GM18858 (cell line): ENCODE results near the gene RNF141.

Source experiments
- ATAC-seq: cut with Tn5 transposase; IDR thresholded peaks from one replicate; pipeline ENCODE4 v1.9.1; 2021; ENCODE audit not compliant: unreplicated experiment

RNF141 gene

DNA sequence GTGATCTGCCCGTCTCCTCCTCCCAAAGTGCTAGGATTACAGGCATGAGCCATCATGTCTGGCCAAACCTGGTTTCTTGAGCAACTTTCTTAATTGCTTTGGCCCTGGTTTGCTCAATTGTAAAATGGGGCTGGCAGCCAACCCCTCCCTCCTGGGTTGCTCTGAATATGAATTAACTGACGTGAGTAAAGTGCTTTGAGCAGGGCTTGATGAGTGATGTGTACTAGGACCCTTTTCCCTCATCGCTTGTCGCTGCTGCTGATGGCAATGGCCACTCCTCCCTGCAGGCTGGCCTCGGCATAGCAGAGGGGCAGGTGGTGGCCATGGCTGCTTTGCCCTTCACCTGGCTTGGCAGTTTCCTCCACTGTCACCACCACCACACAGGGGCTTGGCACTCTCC lies 41.5 kb downstream of the RNF141 start:
- no peak for ATAC-seq

DNA sequence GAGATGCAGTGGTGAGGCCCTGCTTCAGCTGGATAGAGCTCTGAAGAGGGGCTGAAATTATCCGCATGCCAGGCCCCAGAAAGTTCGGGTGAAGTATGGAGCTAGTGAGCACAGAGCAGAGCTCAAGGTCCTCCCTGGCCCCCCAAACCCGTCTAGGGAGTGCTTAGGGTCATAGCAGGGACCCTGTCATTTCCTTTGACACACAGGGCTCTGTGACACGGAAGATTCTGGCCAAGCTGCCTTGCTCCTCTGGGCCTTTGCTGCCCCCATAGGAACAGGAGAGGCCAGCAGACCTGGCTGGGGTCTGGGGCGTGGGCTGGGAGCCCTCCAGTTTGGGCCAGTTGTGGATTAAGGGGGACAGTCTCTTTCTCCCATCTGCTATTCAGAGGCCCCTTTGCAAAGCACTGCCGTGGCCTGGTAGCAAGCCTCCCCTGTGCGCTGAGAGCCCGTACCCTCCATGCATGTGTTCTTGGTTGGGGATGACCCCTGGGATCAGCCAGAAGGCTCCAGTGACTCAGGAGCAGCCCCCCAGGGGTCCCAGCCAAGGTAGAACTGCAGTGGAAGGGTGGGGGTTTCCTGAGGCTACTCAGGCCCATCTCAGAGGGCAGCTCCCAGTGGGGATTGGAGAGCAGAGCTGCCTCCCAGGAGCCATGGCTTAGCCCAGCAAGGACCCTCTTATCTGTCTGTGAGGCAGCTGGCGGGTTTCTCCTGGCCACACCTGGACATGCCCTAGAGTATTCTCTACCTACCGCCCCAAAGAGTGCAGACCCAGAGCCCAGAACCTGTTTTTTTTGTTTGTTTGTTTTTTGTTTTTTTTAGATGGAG lies 42.3 kb downstream of the RNF141 start:
- ATAC-seq = no peak

GRCh38 chr11:10498022-10498400 lies 43.0 kb downstream of the RNF141 start:
- no peak for ATAC-seq

GRCh38 chr11:10497371-10498021 lies 43.5 kb downstream of the RNF141 start:
- ATAC-seq = no peak

DNA sequence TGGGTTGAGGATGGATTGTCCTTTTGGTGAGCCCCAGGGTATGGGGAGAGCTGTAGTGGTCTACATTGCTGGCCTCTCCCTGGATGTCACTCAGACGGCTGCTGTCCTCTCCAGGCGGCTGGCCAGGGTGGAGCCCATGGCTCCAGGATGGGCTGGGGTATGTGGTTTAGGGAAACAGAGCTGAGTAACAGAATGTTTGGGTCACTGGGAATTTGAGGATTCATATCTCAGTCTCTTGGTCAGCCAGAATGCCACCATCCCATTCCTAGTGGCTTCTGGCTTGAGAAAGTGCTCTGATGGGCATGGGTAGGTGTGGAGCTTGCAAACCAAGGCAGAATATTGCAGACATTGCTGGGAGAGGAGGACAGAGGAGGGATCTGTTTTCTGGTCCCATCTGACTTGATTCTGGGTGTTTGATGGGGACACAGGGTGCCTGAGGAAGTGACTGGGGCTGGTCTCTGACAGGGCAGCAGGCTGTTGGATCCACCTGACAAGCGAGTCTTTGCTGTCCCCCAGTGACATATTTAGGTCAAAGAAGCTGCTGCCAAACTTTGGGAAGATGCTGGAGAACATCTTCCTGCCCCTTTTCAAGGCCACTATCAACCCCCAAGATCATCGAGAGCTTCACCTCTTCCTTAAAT lies 44.6 kb downstream of the RNF141 start:
- ATAC-seq = no peak

- no peak for ATAC-seq
Measured at GRCh38 chr11:10495464-10495786, 45.6 kb downstream of the RNF141 start.

GRCh38 chr11:10494636-10495463 lies 46.1 kb downstream of the RNF141 start:
- no peak for ATAC-seq

DNA sequence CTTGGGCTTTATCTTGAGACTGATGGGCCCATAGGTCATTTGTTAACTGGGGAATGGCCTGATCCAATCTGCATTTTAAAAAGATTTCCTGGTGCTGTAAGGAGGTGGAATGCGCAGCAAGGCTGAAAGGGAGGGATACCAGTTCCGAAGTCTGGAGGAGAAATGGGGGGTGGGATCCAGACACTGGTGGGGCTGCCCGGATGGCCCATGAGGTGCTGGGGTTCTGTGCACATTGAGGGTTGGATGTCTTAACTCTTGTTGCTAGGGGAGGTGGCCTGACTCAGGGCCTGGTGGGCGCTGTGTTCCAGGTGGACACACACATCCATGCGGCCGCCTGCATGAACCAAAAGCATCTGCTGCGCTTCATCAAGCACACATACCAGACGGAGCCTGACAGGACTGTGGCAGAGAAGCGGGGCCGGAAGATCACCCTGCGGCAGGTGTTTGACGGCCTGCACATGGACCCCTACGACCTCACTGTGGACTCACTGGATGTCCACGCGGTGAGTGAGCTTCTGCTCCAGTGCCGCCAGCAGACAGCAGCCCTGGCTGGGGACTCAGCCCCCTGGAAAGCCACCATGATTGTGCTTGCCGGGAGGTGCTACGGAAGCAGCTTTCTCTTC lies 47.8 kb downstream of the RNF141 start:
- ATAC-seq = no peak

- ATAC-seq = no peak
Measured at GRCh38 chr11:10492084-10492483, 48.9 kb downstream of the RNF141 start.

GRCh38 chr11:10490398-10491241 lies 50.4 kb downstream of the RNF141 start:
- ATAC-seq = no peak

DNA sequence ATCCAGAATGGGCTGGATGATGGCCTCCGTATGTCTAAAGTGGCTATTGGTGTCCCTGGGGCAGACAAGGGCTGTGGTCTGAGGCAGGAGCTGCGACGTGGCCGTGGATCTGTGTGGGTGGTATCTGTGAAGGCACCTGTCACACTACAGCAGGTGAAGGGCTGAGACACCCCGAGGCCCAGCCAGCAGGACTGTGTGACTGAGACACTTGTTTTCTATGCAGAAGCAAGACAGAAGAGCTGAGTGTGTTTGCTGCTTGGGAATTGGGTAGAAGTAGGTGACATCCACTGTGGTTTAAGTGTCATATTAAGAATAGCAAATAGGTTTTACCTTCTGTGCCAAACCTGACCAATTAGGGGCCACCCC lies 51.0 kb downstream of the RNF141 start:
- ATAC-seq = no peak

- ATAC-seq = peak; percentile 76
Measured at GRCh38 chr11:10488934-10489691, 51.9 kb downstream of the RNF141 start.

DNA sequence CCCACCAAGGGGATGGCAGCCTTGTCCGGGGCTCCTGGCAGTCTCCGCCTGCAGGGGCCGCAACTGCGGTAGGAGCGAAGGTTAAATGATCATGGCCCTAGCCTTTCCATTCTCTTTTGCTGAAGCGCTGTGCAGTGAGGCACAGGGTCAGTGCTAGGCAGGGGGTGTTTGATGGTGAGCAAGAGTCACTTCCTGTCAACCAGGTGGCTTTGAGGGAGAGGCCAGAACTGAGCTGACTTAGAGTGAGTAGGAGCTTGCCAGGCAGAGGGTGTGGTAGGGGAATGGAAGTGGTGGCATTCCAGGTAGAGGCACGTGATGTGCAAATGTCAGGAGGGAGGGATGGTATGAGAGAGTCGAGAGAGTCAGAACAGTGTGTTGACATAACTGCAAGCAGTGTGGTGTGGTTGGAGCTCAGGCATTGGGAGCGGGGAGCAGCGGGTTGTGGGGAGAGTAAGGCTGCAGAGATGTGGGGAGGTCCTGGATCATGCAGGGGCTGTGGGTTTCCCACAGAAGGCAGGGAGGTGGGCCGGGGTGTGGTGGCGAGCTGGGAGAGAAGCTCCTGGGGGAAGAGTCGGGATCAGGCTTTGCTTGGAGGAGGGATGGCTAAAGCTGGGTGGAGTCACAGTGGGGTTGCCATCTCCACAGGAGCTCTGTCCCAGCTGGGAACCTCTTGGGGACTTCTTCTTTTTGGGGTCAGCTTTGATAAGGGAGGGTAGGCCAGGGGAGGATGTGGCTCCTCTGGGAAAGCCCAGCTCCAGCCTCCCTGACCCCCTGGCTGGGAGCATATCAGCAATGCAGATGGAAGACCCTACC lies 52.7 kb downstream of the RNF141 start:
- ATAC-seq = no peak

- no peak for ATAC-seq
Measured at GRCh38 chr11:10487002-10487647, 53.9 kb downstream of the RNF141 start.

- no peak for ATAC-seq
Measured at GRCh38 chr11:10486161-10486840, 54.7 kb downstream of the RNF141 start.

- ATAC-seq = no peak
Measured at GRCh38 chr11:10485646-10486045, 55.3 kb downstream of the RNF141 start.

- ATAC-seq = no peak
Measured at GRCh38 chr11:10484461-10485180, 56.4 kb downstream of the RNF141 start.
